ENCODE data around the gene GPATCH8. TPM values are rescaled to one million over a fixed set of nuclear protein-coding genes. Genes with fewer than 3 reads are reported as not detected.
A peak's percentile ranks its signal among the peaks of the same experiment; 100 is the strongest.

Gene GPATCH8
- total and polyA plus RNA-seq, 9 of the 15 experiments (the other 6 are each of a cell fraction or from before 2014, with no cell fraction given): 10.6 to 29.6 (median 13.2) TPM

- TF ChIP-seq TCF15 (CRISPR knock-in tag; IDR thresholded peaks at IDR 0.05) (no peak), NR1H2 (CRISPR knock-in tag; IDR thresholded peaks at IDR 0.05) (no peak), YY1 (IDR thresholded peaks at IDR 0.05; ENCODE audit: borderline replicate concordance in 1 of 3, control insufficient read depth in 1 of 3, extremely low read depth in 1 of 3, insufficient read depth in 3 of 3, insufficient read length in 1 of 3, insufficient replicate concordance in 2 of 3, low read depth in 1 of 3, low read length in 2 of 3) (peak in 2 of 3 experiments; percentile 22 to 25), RBFOX2 (IDR thresholded peaks at IDR 0.05; ENCODE audit: low read depth, low read length) (peak; percentile 86), ZNF280A (IDR thresholded peaks at IDR 0.05; ENCODE audit: low read depth, partially characterized antibody) (no peak), BRCA1 (IDR thresholded peaks at IDR 0.05) (no peak), BRCA1 (CRISPR knock-in tag; IDR thresholded peaks at IDR 0.05) (no peak), FOXJ2 (tag; IDR thresholded peaks at IDR 0.05) (no peak), STAT5B (CRISPR knock-in tag; IDR thresholded peaks at IDR 0.05) (no peak), BHLHE40 (IDR thresholded peaks at IDR 0.05; ENCODE audit: low read length) (0 out of 2 replicates have a peak, but pooled peaks have one; percentile 2), ZNF121 (CRISPR knock-in tag; conservative IDR thresholded peaks at IDR 0.05) (no peak), ZHX1 (conservative IDR thresholded peaks at IDR 0.05; ENCODE audit: low read length) (no peak), RBM14 (IDR thresholded peaks at IDR 0.05; ENCODE audit: borderline replicate concordance, insufficient read depth, low read depth, low read length) (no peak), GMEB1 (CRISPR knock-in tag; IDR thresholded peaks at IDR 0.05) (no peak), DMBX1 (CRISPR knock-in tag; IDR thresholded peaks at IDR 0.05; ENCODE audit: borderline replicate concordance) (no peak), ZBTB43 (CRISPR knock-in tag; IDR thresholded peaks at IDR 0.05) (peak; percentile 69; the same call in 1 of the 2 replicates), ZNF76 (CRISPR knock-in tag; IDR thresholded peaks at IDR 0.05; ENCODE audit: borderline replicate concordance) (no peak), ZBTB7A (IDR thresholded peaks at IDR 0.05; ENCODE audit: borderline replicate concordance, control insufficient read depth, low read depth, low read length) (no peak)
Measured at GRCh38 chr17:44385287-44386181, 117.7 kb downstream of the GPATCH8 start (continued).

All from K562 (cell line).